Measurements from ENCODE around the gene CRACR2A.

DNA sequence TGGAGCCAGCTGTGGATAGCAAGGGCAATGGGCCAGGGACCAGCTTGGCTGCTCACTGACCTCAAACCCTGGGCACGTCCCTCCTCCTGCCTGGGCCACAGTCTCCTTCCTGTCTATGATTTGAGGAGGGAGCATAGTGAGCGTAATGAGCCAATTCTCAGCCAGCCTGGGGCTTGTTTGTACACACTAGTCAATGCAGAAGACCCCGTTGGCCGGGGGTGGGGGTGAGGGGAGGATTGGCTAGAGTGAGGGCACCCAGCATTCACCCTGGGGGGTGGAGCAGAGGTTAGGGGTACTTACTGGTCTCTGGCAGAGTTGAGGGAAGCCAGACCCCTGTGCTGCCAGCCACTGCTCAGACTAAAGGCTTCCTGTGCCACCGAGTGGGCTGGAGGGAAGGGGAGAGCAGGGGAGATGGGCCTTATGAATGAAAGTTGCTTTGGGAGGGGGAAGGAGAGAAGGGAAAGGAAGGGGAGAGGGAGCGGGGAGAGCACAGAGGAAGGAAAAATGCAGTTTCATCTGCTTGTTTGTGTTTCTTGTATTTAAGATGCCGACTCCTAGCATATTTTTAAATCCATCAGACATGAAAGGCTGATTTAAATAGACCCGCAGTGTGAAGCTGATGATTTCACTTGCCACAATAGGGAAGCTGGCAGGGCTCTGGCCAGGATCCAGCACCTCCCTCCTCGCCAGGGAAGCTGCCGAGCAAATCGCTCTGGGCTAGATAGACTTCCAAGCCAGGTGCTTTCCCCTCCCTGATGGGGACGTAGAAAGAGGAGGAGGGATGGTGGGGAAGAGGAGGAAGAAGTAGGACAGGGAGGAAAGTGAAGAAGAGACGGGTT, 147.9 kb downstream of the CRACR2A start:
- no peak for TF ChIP-seq SPI1 (IDR thresholded peaks at IDR 0.05; ENCODE audit: low read depth, low read length)
- TF ChIP-seq POLR2A (IDR thresholded peaks at IDR 0.05; ENCODE audit: low read depth, low read length) = no peak
- no peak for TF ChIP-seq POLR2AphosphoS5 (IDR thresholded peaks at IDR 0.05; ENCODE audit: low read depth, low read length)
